GM18519 (cell line): ENCODE data around the gene SMC6.

Experiments used
- ATAC-seq: cut with Tn5 transposase; IDR thresholded peaks from one replicate; pipeline ENCODE4 v1.9.1; 2021; ENCODE audit warnings: mild to moderate bottlenecking, moderate library complexity; ENCODE audit not compliant: unreplicated experiment, low FRiP score

The SMC6 gene

GRCh38 chr2:17625446-17625845, 128.2 kb downstream of the SMC6 start:
- ATAC-seq, result no peak

GRCh38 chr2:17621781-17622180, 131.8 kb downstream of the SMC6 start:
- no peak for ATAC-seq

- ATAC-seq, result no peak
Observed at GRCh38 chr2:17620841-17621240, 132.8 kb downstream of the SMC6 start.

- no peak for ATAC-seq
Observed at GRCh38 chr2:17620280-17620679, 133.3 kb downstream of the SMC6 start.

GRCh38 chr2:17617955-17618354, 135.7 kb downstream of the SMC6 start:
- no peak for ATAC-seq

GRCh38 chr2:17617516-17617915, 136.1 kb downstream of the SMC6 start:
- no peak for ATAC-seq

GRCh38 chr2:17616405-17616804, 137.2 kb downstream of the SMC6 start:
- ATAC-seq, result no peak

- no peak for ATAC-seq
Observed at GRCh38 chr2:17615728-17616351, 137.8 kb downstream of the SMC6 start.

GRCh38 chr2:17615147-17615546, 138.5 kb downstream of the SMC6 start:
- ATAC-seq, result no peak

GRCh38 chr2:17614174-17614930, 139.3 kb downstream of the SMC6 start:
- no peak for ATAC-seq
